H9 (cell line): ENCODE results near the gene GNLY. TPM values are rescaled to one million over a fixed set of nuclear protein-coding genes. Genes with fewer than 3 reads are reported as not detected.

Experiments
- DNase-seq: peaks from one replicate; pipeline ENCODE4 v3.0.0-alpha.2; 2017
- H2AFZ ChIP-seq: one replicate; pipeline ENCODE4 v1.6.1; 2013; ENCODE audit warnings: mild to moderate bottlenecking, low read length, control low read depth, moderate library complexity
- H2AK5ac ChIP-seq: 2 replicates; pipeline ENCODE4 v1.6.1; 2013; ENCODE audit warnings: low read length, control low read depth, mixed read lengths; ENCODE audit not compliant: insufficient read length
- H2BK120ac ChIP-seq: one replicate; pipeline ENCODE4 v1.6.1; 2013; ENCODE audit warnings: low read depth, mild to moderate bottlenecking, low read length, control low read depth, inconsistent platforms; ENCODE audit not compliant: poor library complexity, severe bottlenecking
- H2BK12ac ChIP-seq: 2 replicates; pipeline ENCODE4 v1.6.1; 2013; ENCODE audit warnings: low read length, control low read depth, mixed read lengths, low read depth; ENCODE audit not compliant: insufficient read length
- H2BK15ac ChIP-seq: 2 replicates; pipeline ENCODE4 v1.6.1; 2013; ENCODE audit warnings: low read depth, low read length, control low read depth
- H2BK20ac ChIP-seq: one replicate; pipeline ENCODE4 v1.6.1; 2013; ENCODE audit warnings: low read depth, mild to moderate bottlenecking, low read length, control low read depth, inconsistent platforms; ENCODE audit not compliant: poor library complexity, severe bottlenecking
- H2BK5ac ChIP-seq: 2 replicates; pipeline ENCODE4 v1.6.1; 2013; ENCODE audit warnings: low read length, control low read depth, mixed read lengths; ENCODE audit not compliant: insufficient read length
- H3K14ac ChIP-seq: 2 replicates; pipeline ENCODE4 v1.6.1; 2013; ENCODE audit warnings: low read length, control low read depth; ENCODE audit not compliant: insufficient read depth
- H3K18ac ChIP-seq: 2 replicates; pipeline ENCODE4 v1.6.1; 2013; ENCODE audit warnings: low read depth, mild to moderate bottlenecking, mixed read lengths, low read length, control low read depth; ENCODE audit not compliant: insufficient read length
- H3K23ac ChIP-seq: 2 replicates; pipeline ENCODE4 v1.6.1; 2013; ENCODE audit warnings: low read length, control low read depth, mixed read lengths, low read depth; ENCODE audit not compliant: insufficient read length
- H3K23me2 ChIP-seq: 2 replicates; pipeline ENCODE4 v1.6.1; 2013; ENCODE audit warnings: low read depth, mild to moderate bottlenecking, mixed read lengths, low read length, control low read depth; ENCODE audit not compliant: insufficient read length, poor library complexity, severe bottlenecking
- H3K27ac ChIP-seq: 2 replicates; pipeline ENCODE4 v1.5.1; 2013; ENCODE audit warnings: low read length, control low read depth, mixed read lengths, low read depth; ENCODE audit not compliant: insufficient read length
- H3K27me3 ChIP-seq: 2 replicates; pipeline ENCODE4 v1.6.1; 2013; ENCODE audit warnings: low read length, control low read depth, inconsistent platforms; ENCODE audit not compliant: insufficient read depth
- H3K4ac ChIP-seq: 2 replicates; pipeline ENCODE4 v1.6.1; 2013; ENCODE audit warnings: low read depth, mild to moderate bottlenecking, control low read depth, inconsistent platforms, low read length, moderate library complexity
- H3K4me1 ChIP-seq: 2 replicates; pipeline ENCODE4 v1.6.1; 2013; ENCODE audit warnings: low read length, control low read depth, inconsistent platforms; ENCODE audit not compliant: insufficient read depth
- H3K4me2 ChIP-seq: 2 replicates; pipeline ENCODE4 v1.6.1; 2013; ENCODE audit warnings: low read length, control low read depth, mixed read lengths; ENCODE audit not compliant: insufficient read length, insufficient read depth
- H3K56ac ChIP-seq: 2 replicates; pipeline ENCODE4 v1.6.1; 2013; ENCODE audit warnings: low read depth, mild to moderate bottlenecking, mixed read lengths, low read length, control low read depth; ENCODE audit not compliant: insufficient read length
- H3K79me1 ChIP-seq: 2 replicates; pipeline ENCODE4 v1.6.1; 2013; ENCODE audit warnings: low read depth, mild to moderate bottlenecking, moderate library complexity, low read length, control low read depth, inconsistent platforms; ENCODE audit not compliant: insufficient read depth, poor library complexity, severe bottlenecking
- H3K79me2 ChIP-seq: 2 replicates; pipeline ENCODE4 v1.6.1; 2013; ENCODE audit warnings: low read length, control low read depth, inconsistent platforms; ENCODE audit not compliant: insufficient read depth
- H3K9ac ChIP-seq: 2 replicates; pipeline ENCODE4 v1.6.1; 2013; ENCODE audit warnings: low read length, control low read depth, mixed read lengths; ENCODE audit not compliant: insufficient read length; ENCODE audit errors: extremely low read depth
- H3K9me3 ChIP-seq: one replicate; pipeline ENCODE4 v1.6.1; 2013; ENCODE audit warnings: low read depth, low read length, inconsistent platforms; ENCODE audit not compliant: control insufficient read depth
- H3T11ph ChIP-seq: one replicate; pipeline ENCODE4 v1.6.1; 2013; ENCODE audit warnings: mild to moderate bottlenecking, low read length, control low read depth, inconsistent platforms
- H4K20me1 ChIP-seq: one replicate; pipeline ENCODE4 v1.6.1; 2013; ENCODE audit not compliant: control insufficient read depth, insufficient read length, insufficient read depth
- H4K5ac ChIP-seq: 2 replicates; pipeline ENCODE4 v1.6.1; 2013; ENCODE audit warnings: low read depth, mild to moderate bottlenecking, mixed read lengths, low read length, control low read depth; ENCODE audit not compliant: insufficient read length
- H4K8ac ChIP-seq: replicated peaks from 2 replicates; pipeline ENCODE4 v1.6.1; 2013; ENCODE audit warnings: low read length, control low read depth, mixed read lengths, low read depth; ENCODE audit not compliant: insufficient read length
- H4K91ac ChIP-seq: 2 replicates; pipeline ENCODE4 v1.6.1; 2013; ENCODE audit warnings: low read depth, mild to moderate bottlenecking, moderate library complexity, mixed read lengths, low read length, control low read depth; ENCODE audit not compliant: insufficient read length
- H3K27ac Mint-ChIP-seq, 3 experiments: 2 replicates in 2 of 3; 3 replicates in 1 of 3; pipeline ENCODE4 v1.8.0; 2020 to 2021; ENCODE audit warnings: mixed read lengths in 3 of 3, mild to moderate bottlenecking in 1 of 3, moderate library complexity in 1 of 3
- H3K27me3 Mint-ChIP-seq: 2 replicates; pipeline ENCODE4 v1.8.0; 2021; ENCODE audit warnings: low read depth, mild to moderate bottlenecking, moderate library complexity, mixed read lengths
- H3K36me3 Mint-ChIP-seq, 3 experiments: 2 replicates in 2 of 3; 3 replicates in 1 of 3; pipeline ENCODE4 v1.8.0; 2020 to 2021; ENCODE audit warnings: low read depth in 3 of 3, mixed read lengths in 3 of 3; ENCODE audit not compliant: insufficient read depth in 1 of 3
- H3K4me1 Mint-ChIP-seq, 2 experiments: 2 replicates each; pipeline ENCODE4 v1.8.0; 2020; ENCODE audit warnings: mixed read lengths in 2 of 2
- H3K4me3 Mint-ChIP-seq, 2 experiments: 2 replicates in 1 of 2; 3 replicates in 1 of 2; pipeline ENCODE4 v1.8.0; 2020 to 2021; ENCODE audit warnings: mild to moderate bottlenecking in 2 of 2, mixed read lengths in 2 of 2, moderate library complexity in 1 of 2
- H3K9me3 Mint-ChIP-seq, 2 experiments: 2 replicates in 1 of 2; 3 replicates in 1 of 2; pipeline ENCODE4 v1.8.0; 2020; ENCODE audit warnings: mild to moderate bottlenecking in 2 of 2, mixed read lengths in 2 of 2, moderate library complexity in 1 of 2
- CTCF ChIP-seq: fragments of 200-600 bp; sonication (generic); conservative IDR thresholded peaks from 3 replicates; pipeline ENCODE4 v1.8.0; 2021; ENCODE audit warnings: antibody characterized with exemption, mild to moderate bottlenecking
- WGBS: extraction: QIAGEN DNeasy Blood & Tissue Kit; methylation state at CpG from one replicate; pipeline ENCODE4 v1.1.7; 2013; ENCODE audit warnings: missing lambda C conversion rate, low lambda C conversion rate, mixed read lengths; ENCODE audit not compliant: insufficient read length; ENCODE audit errors: extremely low coverage; 5-methylcytosine and 5-hydroxymethylcytosine counted together
- total RNA-seq: library from RNA; stranded (reverse); gene quantifications from 2 replicates; pipeline ENCODE4 v1.2.1, GENCODE V29; 2021

The GNLY gene
- total RNA-seq, 1 experiment from 2014 or later = not detected

- H2BK120ac ChIP-seq = no peak overlapping the region
- no peak overlapping the region for H3K27ac ChIP-seq
- H3K4ac ChIP-seq = no peak overlapping the region
- no peak overlapping the region for H3K4me2 ChIP-seq
- H3K23ac ChIP-seq = no peak overlapping the region
- H3K23me2 ChIP-seq = no peaks in the 10 kb centered on the region
- no peaks in the 10 kb centered on the region for H3K79me2 ChIP-seq
- Mint-ChIP-seq H3K4me1 (peaks cover 4 to 5% of the 10 kb centered on the region in 2 experiments), H3K4me3 (no peak overlapping the region), H3K36me3 (no peaks in the 10 kb centered on the region), H3K9me3 (no peaks in the 10 kb centered on the region), H3K27ac (no peak overlapping the region), H3K27me3 (peaks cover 36% of the 10 kb centered on the region)
- H2BK12ac ChIP-seq = no peak overlapping the region
- no peak overlapping the region for H3K9ac ChIP-seq
- peaks cover 2% of the 10 kb centered on the region for H4K20me1 ChIP-seq
- no peak overlapping the region for H2AK5ac ChIP-seq
- no peaks in the 10 kb centered on the region for H3K27me3 ChIP-seq
- no peak overlapping the region for H2BK15ac ChIP-seq
- no peaks in the 10 kb centered on the region for H3K79me1 ChIP-seq
- no peaks in the 10 kb centered on the region for H3K4me1 ChIP-seq
- no peak overlapping the region for H4K5ac ChIP-seq
- H3K56ac ChIP-seq = no peak overlapping the region
- no peak overlapping the region for H2BK20ac ChIP-seq
- no peak overlapping the region for H2BK5ac ChIP-seq
- no peak for TF ChIP-seq CTCF
- no CpG with 5 or more reads among the region's 4 CpGs for WGBS
- H4K91ac ChIP-seq = no peak overlapping the region
- H3K18ac ChIP-seq = no peak overlapping the region
- no peak overlapping the region for H2AFZ ChIP-seq
- H3K14ac ChIP-seq = no peak overlapping the region
- H3K9me3 ChIP-seq = no peaks in the 10 kb centered on the region
- H3T11ph ChIP-seq = no peak overlapping the region
- no peak overlapping the region for H4K8ac ChIP-seq
- no peak for DNase-seq
Observed at GRCh38 chr2:85684380-85684779, 9.8 kb upstream of the GNLY start.
